NAMALWA (cell line): ENCODE measurements around the gene USH2A.
"Not testable (repeated sequence)": the region's sequence is repeated elsewhere in the genome, so short reads cannot be mapped to it uniquely, and the experiment has no call there.

ENCODE experiments used
- DNase-seq: peaks from one replicate; pipeline ENCODE4 v3.0.0-alpha.2; 2015; ENCODE audit warnings: low spot score

The USH2A gene

GRCh38 chr1:216201946-216202345 lies 221.3 kb downstream of the USH2A start:
- DNase-seq, result no peak

GRCh38 chr1:216200941-216201340 lies 222.3 kb downstream of the USH2A start:
- no peak for DNase-seq

- DNase-seq, result no peak
These were observed 228.5 kb downstream of the USH2A start for GRCh38 chr1:216194721-216195120.

DNA sequence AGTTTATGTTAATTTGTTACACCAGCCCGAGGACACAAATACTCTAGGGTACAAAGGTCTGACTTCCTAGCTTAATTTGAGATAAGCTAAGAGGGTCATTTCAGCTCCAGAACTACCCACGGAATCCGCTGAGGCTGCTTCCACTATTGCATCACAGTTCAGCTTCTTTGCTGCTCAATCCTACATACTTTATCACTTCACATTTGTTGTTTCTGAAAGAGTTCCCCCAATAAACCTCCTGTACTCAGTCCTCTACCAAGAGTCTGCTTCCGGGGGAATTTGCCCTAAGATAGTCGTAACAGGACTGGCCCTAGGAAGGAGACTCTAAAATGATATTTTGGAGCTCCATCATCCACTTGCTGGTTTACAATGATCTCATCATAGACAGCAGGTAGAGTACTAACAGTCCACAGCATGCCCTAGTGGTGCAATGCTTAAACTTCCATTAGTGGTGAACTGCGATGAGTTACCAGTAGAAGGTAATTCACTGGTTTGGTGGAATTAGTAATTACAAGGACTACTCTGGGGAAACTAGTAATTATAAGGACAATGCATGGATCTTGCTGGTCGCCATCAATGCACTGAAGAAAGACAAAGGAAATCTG lies 229.3 kb downstream of the USH2A start:
- DNase-seq, result peak; percentile 17

- DNase-seq, result no peak
These were observed 232.8 kb downstream of the USH2A start for GRCh38 chr1:216190438-216190837.

GRCh38 chr1:216186816-216187215 lies 236.4 kb downstream of the USH2A start:
- peak; percentile 25 for DNase-seq

DNA sequence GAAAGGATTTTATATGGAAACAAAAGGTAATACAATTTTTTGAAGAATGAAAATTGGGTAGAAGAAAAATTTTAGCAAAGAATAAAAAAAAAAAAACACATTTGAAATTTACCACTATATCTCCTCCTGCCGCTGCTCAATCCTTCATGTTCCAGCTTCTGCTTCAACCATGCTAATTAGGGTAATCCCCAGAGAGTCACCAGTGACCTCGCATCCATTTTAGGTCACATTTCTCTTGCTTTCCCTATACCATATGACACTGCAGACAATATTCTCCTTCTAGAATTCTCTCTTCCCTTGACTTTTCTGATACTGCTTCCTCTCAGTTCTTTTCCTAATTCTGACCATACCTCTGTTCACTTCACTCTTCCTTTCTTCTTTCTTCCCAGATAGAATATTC lies 237.1 kb downstream of the USH2A start:
- DNase-seq, result no peak

DNA sequence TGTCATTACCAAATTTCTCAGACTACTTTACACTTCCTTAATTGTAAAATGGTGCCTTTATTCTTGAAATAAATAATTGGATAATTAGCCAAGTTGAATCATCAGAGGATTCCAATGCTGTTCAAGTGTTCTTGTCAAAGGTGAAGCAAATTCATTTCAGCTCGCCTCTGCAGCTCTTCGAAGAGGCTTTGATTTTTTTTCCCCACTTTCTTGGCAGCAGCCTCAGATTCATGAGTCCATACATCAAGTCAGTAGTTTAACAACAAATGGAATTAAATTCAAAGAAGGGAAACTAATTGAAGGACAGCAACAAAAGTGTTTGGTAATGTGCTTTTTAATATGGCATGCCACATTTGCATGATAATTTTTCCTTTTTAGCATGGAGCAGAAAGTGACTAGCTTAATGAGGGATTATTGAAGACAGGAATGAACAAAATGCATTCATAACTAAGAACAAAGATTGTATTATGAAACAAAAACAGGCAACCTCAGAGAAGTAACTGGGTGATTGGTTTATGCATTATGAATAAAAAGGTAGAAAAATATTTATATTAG lies 239.0 kb downstream of the USH2A start:
- DNase-seq, result no peak

DNA sequence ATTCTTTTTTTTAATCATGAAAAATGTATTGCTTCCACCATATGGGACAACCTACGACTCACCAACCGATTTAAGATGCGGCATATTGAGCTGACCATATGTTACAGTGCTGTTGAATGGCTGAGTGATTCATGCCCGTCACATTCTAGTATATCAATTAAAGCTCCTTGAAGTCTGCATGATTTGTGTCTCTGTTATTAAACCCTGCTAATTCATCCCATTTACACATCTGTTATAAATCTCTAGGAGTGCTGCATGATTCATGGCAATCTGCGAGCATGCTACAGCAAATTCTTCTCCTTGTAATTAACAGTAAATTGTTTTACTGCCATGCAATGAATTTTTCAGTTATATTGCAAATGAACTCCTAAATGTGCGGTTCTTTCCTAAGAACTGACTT lies 239.8 kb downstream of the USH2A start:
- DNase-seq, result no peak

DNA sequence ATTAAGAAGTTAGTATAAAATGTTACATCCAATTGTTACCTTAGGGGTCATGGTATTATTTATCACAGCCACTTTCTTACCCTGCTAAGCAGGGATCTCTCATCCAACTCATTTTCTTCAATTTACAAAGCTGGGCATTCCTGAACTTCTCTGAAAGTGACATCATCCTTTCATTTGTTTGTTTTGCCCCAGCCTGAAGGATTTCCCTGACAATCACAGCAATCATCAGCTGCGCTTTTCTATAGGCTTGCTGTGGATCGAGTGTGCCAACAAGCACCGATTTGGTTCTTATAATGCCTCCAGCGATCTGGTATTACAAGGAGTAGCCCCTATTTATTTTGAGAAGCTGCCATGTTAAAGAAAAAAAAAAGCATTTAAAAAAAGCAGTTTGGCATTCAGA lies 240.2 kb downstream of the USH2A start:
- no peak for DNase-seq

DNA sequence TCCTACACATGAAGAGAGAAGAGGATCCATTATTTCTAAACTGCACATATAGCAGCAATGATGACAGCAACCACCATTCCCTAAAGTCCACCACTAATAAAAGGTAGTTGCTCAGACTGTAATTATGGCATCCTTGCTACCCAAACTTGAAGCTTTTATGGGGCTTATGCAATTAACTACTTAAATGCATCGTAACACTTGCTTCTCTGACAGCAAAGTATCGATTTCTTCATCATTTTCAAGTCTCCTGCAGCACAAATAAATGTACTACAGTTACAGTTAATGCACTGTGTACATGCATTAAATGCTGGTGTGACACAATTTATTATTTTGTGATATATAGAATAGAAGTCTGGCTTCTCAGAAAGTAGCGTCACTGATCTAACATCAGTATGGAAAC lies 241.7 kb downstream of the USH2A start:
- DNase-seq, result no peak

- DNase-seq, result no peak
These were observed 245.0 kb downstream of the USH2A start for GRCh38 chr1:216178281-216178680.

- DNase-seq, result no peak
These were observed 246.3 kb downstream of the USH2A start for GRCh38 chr1:216176970-216177369.

GRCh38 chr1:216175714-216176113 lies 247.5 kb downstream of the USH2A start:
- DNase-seq, result no peak

GRCh38 chr1:216173376-216173995 lies 249.8 kb downstream of the USH2A start:
- no peak for DNase-seq

- no peak for DNase-seq
These were observed 253.9 kb downstream of the USH2A start for GRCh38 chr1:216169351-216169750.

DNA sequence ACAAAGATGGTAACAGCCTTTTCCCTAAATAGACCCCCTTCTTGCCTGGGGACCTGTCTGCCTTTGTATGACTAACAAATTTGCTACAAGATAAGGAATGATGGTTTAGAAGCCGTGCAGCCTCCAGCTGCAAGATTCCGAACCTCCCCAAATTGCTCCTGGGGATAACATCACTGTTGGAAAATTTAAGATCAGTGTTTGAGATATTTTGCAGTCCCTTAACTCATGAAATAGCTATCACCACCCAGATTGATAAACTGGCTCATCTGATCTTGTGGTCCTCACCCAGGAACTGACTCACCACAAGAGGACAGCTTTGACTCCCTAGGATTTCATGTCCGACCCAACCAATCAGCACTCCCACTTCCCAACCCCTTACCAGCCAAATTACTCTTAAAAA lies 254.7 kb downstream of the USH2A start:
- no peak for DNase-seq

GRCh38 chr1:216154063-216154462 lies 269.2 kb downstream of the USH2A start:
- no peak for DNase-seq

GRCh38 chr1:216153130-216153529 lies 270.1 kb downstream of the USH2A start:
- no peak for DNase-seq

DNA sequence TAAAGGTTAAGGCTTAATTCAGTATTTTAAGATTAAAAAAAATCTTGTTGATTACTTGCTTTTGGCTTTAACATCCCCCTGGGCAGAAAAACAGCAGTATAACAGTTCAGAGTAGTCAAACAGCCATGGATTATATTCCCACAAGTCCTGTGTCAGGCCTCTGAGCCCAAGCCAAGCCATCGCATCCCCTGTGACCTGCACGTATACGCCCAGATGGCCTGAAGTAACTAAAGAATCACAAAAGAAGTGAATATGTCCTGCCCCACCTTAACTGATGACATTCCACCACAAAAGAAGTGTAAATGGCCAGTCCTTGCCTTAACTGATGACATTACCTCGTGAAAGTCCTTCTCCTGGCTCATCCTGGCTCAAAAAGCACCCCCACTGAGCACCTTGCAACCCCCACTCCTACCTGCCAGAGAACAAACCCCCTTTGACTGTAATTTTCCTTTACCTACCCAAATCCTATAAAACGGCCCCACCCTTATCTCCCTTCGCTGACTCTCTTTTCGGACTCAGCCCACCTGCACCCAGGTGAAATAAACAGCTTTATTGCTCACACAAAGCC lies 277.7 kb downstream of the USH2A start:
- not testable (repeated sequence) for DNase-seq

GRCh38 chr1:216144661-216145450 lies 278.4 kb downstream of the USH2A start:
- no peak for DNase-seq

- no peak for DNase-seq
These were observed 280.3 kb downstream of the USH2A start for GRCh38 chr1:216142921-216143320.
